M059J (cell line): Measurements from ENCODE around the gene HOMER1. TPM values are rescaled to one million over a fixed set of nuclear protein-coding genes. Genes with fewer than 3 reads are reported as not detected.
"Not testable (repeated sequence)": the region's sequence is repeated elsewhere in the genome, so short reads cannot be mapped to it uniquely, and the experiment has no call there.

Source experiments
- DNase-seq: peaks from one replicate; pipeline ENCODE4 v3.0.0-alpha.2; 2012; ENCODE audit warnings: low read depth
- total RNA-seq: library from RNA; depleted of rRNA; stranded (reverse); fragments of >200 nt; shearing (Covaris generic); gene quantifications from 2 replicates; pipeline ENCODE4 v1.2.3, GENCODE V29; 2014

The HOMER1 gene
- total RNA-seq, 1 experiment from 2014 or later = 8.6 TPM

GRCh38 chr5:79418276-79418675 lies 95.7 kb downstream of the HOMER1 start:
- DNase-seq = no peak

GRCh38 chr5:79417495-79417894 lies 96.4 kb downstream of the HOMER1 start:
- DNase-seq = no peak

- DNase-seq = peak; percentile 4
These were observed 97.4 kb downstream of the HOMER1 start for GRCh38 chr5:79416499-79416898.

GRCh38 chr5:79413112-79413511 lies 100.8 kb downstream of the HOMER1 start:
- DNase-seq = no peak

GRCh38 chr5:79408028-79408427 lies 105.9 kb downstream of the HOMER1 start:
- DNase-seq = no peak

- no peak for DNase-seq
These were observed 106.3 kb downstream of the HOMER1 start for GRCh38 chr5:79407591-79407990.

GRCh38 chr5:79401216-79401615 lies 112.7 kb downstream of the HOMER1 start:
- DNase-seq = no peak

- DNase-seq = no peak
These were observed 114.9 kb downstream of the HOMER1 start for GRCh38 chr5:79399046-79399445.

- DNase-seq = no peak
These were observed 116.9 kb downstream of the HOMER1 start for GRCh38 chr5:79397080-79397479.

- peak; percentile 17 for DNase-seq
These were observed 117.7 kb downstream of the HOMER1 start for GRCh38 chr5:79396265-79396664.

- no peak for DNase-seq
These were observed 118.6 kb downstream of the HOMER1 start for GRCh38 chr5:79395296-79395695.

- DNase-seq = no peak
These were observed 121.2 kb downstream of the HOMER1 start for GRCh38 chr5:79392776-79393175.

- DNase-seq = no peak
These were observed 127.3 kb downstream of the HOMER1 start for GRCh38 chr5:79386679-79387078.

- not testable (repeated sequence) for DNase-seq
These were observed 128.8 kb downstream of the HOMER1 start for GRCh38 chr5:79385126-79385525.

GRCh38 chr5:79378510-79379186 lies 135.3 kb downstream of the HOMER1 start:
- DNase-seq = no peak

GRCh38 chr5:79357398-79357797 lies 156.5 kb downstream of the HOMER1 start:
- no peak for DNase-seq

- no peak for DNase-seq
These were observed 164.1 kb downstream of the HOMER1 start for GRCh38 chr5:79349881-79350280.

- DNase-seq = no peak
These were observed 164.9 kb downstream of the HOMER1 start for GRCh38 chr5:79349047-79349446.

- DNase-seq = peak; percentile 86
These were observed 167.5 kb downstream of the HOMER1 start for GRCh38 chr5:79346420-79346824.

GRCh38 chr5:79333852-79334557 lies 179.9 kb downstream of the HOMER1 start:
- DNase-seq = no peak

GRCh38 chr5:79330071-79330470 lies 183.9 kb downstream of the HOMER1 start:
- no peak for DNase-seq

- no peak for DNase-seq
These were observed 184.5 kb downstream of the HOMER1 start for GRCh38 chr5:79329453-79329852.
